Measurements from ENCODE around the gene LRRN3. TPM values are rescaled to one million over a fixed set of nuclear protein-coding genes. Genes with fewer than 3 reads are reported as not detected.

LRRN3 gene
- total RNA-seq, 3 donors from 2014 or later, result 35.7 to 54.0 (median 39.2) TPM

GRCh38 chr7:111145472-111145871 is 54.5 kb downstream of the LRRN3 start:
- Mint-ChIP-seq H3K4me1 (ENCODE audit: low read depth) (no peaks in the 10 kb centered on the region), H3K36me3 (ENCODE audit: insufficient read depth) (no peaks in the 10 kb centered on the region), H3K27me3 (ENCODE audit: low read depth) (no peaks in the 10 kb centered on the region), H3K4me3 (no peak overlapping the region), H3K9me3 (no peaks in the 10 kb centered on the region)
- ATAC-seq (no peak), DNase-seq (no peak)

DNA sequence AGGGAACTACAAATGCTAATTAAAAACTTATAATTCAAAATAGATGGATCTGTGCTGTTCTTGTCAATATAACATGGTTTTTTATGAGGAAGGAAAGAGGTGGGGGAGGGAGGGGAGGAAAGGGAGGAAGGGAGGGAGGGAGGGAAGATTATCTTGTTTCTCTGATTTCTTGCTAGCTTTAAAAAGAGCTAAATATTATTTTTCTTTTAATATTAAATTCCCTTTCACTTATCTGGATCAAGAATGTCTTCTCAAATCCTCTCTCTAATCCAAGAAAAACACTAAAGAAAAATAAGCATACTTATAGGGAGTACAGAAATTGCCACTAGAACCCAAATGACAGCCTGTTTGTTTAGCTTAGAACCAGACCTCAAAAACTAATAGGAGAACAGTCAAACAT is 55.2 kb downstream of the LRRN3 start:
- no peak for DNase-seq
- Mint-ChIP-seq H3K36me3 (ENCODE audit: insufficient read depth) (no peaks in the 10 kb centered on the region), H3K4me1 (ENCODE audit: low read depth) (no peaks in the 10 kb centered on the region), H3K4me3 (no peak overlapping the region), H3K9me3 (no peaks in the 10 kb centered on the region), H3K27me3 (ENCODE audit: low read depth) (no peaks in the 10 kb centered on the region)
- ATAC-seq, result no peak

DNA sequence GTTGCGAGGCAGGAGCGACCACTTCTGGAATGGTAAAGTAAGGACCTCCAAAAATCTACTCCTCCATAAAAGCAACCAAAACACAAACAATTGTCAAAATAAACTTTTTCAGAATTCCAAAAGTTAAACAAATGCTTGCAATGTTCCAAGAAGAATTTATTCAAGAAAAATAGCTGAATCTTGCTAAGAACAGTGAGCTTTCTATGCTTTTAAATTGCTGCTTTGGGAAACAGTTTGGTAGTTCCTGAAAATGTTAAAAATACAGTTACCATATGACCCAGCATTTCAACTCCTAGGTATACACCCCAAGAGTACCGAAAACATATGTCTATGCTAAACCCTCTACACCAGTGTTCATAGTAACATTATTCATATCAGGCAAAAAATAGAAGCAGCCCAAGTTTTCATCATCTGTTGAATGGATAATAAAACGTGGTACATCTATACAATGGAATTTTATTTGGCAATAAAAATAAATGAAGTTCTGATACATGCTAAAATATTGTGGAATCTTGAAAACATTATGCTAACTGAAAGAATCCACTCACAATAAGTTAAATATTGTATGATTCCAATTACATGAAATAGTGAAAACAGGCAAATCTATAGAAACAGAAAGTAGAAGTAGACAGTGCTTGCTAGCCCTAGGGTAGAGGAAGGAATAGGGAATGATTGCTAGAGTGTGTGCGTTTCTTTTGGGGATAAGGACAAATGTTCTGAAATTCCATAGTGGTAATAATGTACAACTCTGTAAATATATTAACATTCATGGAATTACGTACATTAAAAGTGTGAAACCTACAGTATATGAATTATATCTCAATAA is 57.0 kb downstream of the LRRN3 start:
- Mint-ChIP-seq H3K27me3 (ENCODE audit: low read depth) (no peaks in the 10 kb centered on the region), H3K36me3 (ENCODE audit: insufficient read depth) (no peaks in the 10 kb centered on the region), H3K4me3 (no peak overlapping the region), H3K4me1 (ENCODE audit: low read depth) (no peaks in the 10 kb centered on the region), H3K9me3 (no peaks in the 10 kb centered on the region)
- DNase-seq (no peak), ATAC-seq (no peak)

DNA sequence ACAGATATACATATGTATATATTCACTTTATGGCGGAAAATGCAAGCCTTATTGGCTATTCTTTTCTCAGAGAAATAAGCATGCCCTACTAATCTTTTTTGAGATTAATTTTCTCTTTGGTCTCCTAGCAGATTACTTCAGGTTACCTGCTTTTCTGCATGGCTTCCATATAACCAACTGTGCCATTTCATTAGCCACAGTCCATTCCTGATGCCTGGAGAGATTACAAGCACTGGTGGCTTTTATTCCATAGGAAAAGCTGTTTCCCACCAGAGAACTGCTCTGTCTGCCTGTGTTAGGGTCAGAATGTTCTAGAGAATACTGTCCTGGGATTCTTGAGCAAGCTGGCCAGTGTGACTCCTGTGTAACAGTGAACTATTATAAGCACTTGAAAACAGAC is 59.8 kb downstream of the LRRN3 start:
- H3K4me3 Mint-ChIP-seq, result no peak overlapping the region
- ATAC-seq, result no peak
- H3K36me3 Mint-ChIP-seq (ENCODE audit: insufficient read depth), result no peaks in the 10 kb centered on the region
- no peaks in the 10 kb centered on the region for H3K4me1 Mint-ChIP-seq (ENCODE audit: low read depth)
- H3K9me3 Mint-ChIP-seq, result no peaks in the 10 kb centered on the region
- no peaks in the 10 kb centered on the region for H3K27me3 Mint-ChIP-seq (ENCODE audit: low read depth)
- no peak for DNase-seq

GRCh38 chr7:111159426-111159825 is 68.5 kb downstream of the LRRN3 start:
- Mint-ChIP-seq H3K36me3 (ENCODE audit: insufficient read depth) (peaks cover 3% of the 10 kb centered on the region), H3K9me3 (no peaks in the 10 kb centered on the region), H3K4me3 (no peak overlapping the region), H3K27me3 (ENCODE audit: low read depth) (no peaks in the 10 kb centered on the region), H3K4me1 (ENCODE audit: low read depth) (peaks cover 4% of the 10 kb centered on the region)
- ATAC-seq, result no peak
- DNase-seq, result no peak

DNA sequence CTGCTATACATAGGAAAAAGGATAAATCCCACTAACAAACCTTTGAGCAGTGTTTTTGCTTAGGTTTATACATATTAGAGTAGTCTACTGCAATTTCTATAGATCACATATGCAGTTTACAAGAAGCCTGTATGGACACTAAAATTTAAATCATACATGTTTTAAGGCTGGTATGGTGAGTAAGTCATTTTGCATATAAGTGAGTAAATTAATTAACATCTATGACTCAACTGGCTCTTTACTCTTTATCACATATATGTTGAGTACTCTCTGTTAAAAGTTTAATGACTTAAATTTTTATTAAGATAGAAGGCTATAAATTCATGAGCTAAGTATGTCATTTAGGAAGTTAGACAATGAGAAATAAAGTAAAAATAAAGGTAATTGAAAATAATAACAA is 69.4 kb downstream of the LRRN3 start:
- Mint-ChIP-seq H3K27me3 (ENCODE audit: low read depth) (no peaks in the 10 kb centered on the region), H3K9me3 (no peaks in the 10 kb centered on the region), H3K36me3 (ENCODE audit: insufficient read depth) (peaks cover 3% of the 10 kb centered on the region), H3K4me1 (ENCODE audit: low read depth) (peaks cover 4% of the 10 kb centered on the region), H3K4me3 (no peak overlapping the region)
- ATAC-seq, result no peak
- no peak for DNase-seq

- Mint-ChIP-seq H3K9me3 (no peaks in the 10 kb centered on the region), H3K4me3 (no peak overlapping the region), H3K36me3 (ENCODE audit: insufficient read depth) (peaks cover 4% of the 10 kb centered on the region), H3K27me3 (ENCODE audit: low read depth) (no peaks in the 10 kb centered on the region), H3K4me1 (ENCODE audit: low read depth) (no peaks in the 10 kb centered on the region)
- DNase-seq (no peak), ATAC-seq (no peak)
Observed at GRCh38 chr7:111162692-111163091, 71.8 kb downstream of the LRRN3 start.

DNA sequence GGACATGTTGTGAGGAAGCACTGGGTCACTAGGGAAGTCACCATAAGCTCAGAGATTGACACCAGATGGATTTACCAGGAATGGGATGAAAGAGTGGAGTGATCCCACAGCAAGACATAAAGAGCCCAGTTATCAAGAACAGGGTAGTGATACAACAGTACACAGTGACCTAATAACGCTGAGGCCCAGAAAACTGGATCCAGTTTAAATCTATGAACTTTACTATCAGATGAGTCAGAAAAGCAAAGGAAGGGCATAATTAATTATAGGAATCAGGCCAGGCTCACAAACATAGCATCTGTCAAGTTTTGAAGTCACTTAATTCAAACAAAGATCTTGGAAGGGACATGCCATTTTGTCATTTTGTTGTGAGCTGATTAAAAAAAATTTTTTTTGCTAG is 73.5 kb downstream of the LRRN3 start:
- Mint-ChIP-seq H3K27me3 (ENCODE audit: low read depth) (no peaks in the 10 kb centered on the region), H3K4me3 (no peak overlapping the region)
- ATAC-seq, result no peak

DNA sequence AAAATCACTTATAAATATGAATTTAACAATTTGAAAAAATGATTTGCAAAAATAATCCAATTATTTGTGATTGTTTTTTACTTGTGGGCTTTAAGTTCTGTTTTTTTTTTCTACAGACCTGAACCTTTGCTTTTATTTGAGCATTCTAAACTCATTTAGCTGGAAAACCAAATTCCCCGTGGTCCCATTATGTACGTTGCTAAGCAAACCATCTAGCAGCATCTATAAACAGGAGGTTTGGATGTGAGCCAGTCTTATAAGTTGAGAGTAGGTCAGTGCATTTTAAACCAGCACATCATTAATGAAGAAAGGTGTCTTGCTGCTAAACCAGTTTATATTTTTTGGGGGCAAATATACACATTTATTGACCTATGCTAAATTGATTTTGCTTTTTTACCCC is 77.3 kb downstream of the LRRN3 start:
- no peaks in the 10 kb centered on the region for H3K4me1 Mint-ChIP-seq (ENCODE audit: low read depth)
- no peak for DNase-seq
- no peaks in the 10 kb centered on the region for H3K27me3 Mint-ChIP-seq (ENCODE audit: low read depth)
- H3K9me3 Mint-ChIP-seq, result no peaks in the 10 kb centered on the region
- no peak for ATAC-seq
- H3K4me3 Mint-ChIP-seq, result no peak overlapping the region
- peaks cover 9% of the 10 kb centered on the region for H3K36me3 Mint-ChIP-seq (ENCODE audit: insufficient read depth)

More for the DNA sequence above, 73.5 kb downstream of the LRRN3 start:
- Mint-ChIP-seq H3K4me1 (ENCODE audit: low read depth) (no peaks in the 10 kb centered on the region), H3K36me3 (ENCODE audit: insufficient read depth) (peaks cover 8% of the 10 kb centered on the region), H3K9me3 (no peaks in the 10 kb centered on the region)
- DNase-seq, result no peak

- Mint-ChIP-seq H3K4me3 (no peak overlapping the region), H3K4me1 (ENCODE audit: low read depth) (peaks cover 12% of the 10 kb centered on the region), H3K27me3 (ENCODE audit: low read depth) (no peaks in the 10 kb centered on the region), H3K9me3 (no peaks in the 10 kb centered on the region), H3K36me3 (ENCODE audit: insufficient read depth) (peaks cover 5% of the 10 kb centered on the region)
- no peak for DNase-seq
- no peak for ATAC-seq
Observed at GRCh38 chr7:111172564-111173257, 81.8 kb downstream of the LRRN3 start.

DNA sequence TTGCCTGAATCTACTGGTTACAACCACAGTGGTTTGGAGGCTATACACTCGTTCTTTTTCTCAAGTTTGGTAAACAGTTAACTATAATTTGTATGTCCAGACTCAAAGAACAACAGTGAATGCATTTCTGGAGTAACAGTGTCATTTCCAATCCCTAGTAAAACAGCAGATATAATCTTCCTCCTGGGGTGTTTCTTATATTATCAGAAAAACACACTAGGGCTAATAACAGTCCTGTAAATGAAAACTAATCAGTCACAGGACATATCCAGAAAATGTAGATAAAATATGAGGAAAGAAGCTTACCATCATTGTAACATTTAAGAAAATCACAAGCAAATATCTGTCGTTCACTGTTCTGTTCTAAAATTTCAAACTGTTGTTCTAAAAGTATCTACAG is 82.6 kb downstream of the LRRN3 start:
- Mint-ChIP-seq H3K4me3 (no peak overlapping the region), H3K4me1 (ENCODE audit: low read depth) (peaks cover 12% of the 10 kb centered on the region), H3K36me3 (ENCODE audit: insufficient read depth) (peaks cover 5% of the 10 kb centered on the region), H3K9me3 (no peaks in the 10 kb centered on the region), H3K27me3 (ENCODE audit: low read depth) (no peaks in the 10 kb centered on the region)
- ATAC-seq (no peak), DNase-seq (no peak)

GRCh38 chr7:111173990-111174389 is 83.1 kb downstream of the LRRN3 start:
- H3K27me3 Mint-ChIP-seq (ENCODE audit: low read depth), result no peaks in the 10 kb centered on the region
- no peak for DNase-seq
- no peak for ATAC-seq
- H3K4me1 Mint-ChIP-seq (ENCODE audit: low read depth), result peaks cover 12% of the 10 kb centered on the region
- H3K4me3 Mint-ChIP-seq, result no peak overlapping the region
- no peaks in the 10 kb centered on the region for H3K9me3 Mint-ChIP-seq
- peaks cover 9% of the 10 kb centered on the region for H3K36me3 Mint-ChIP-seq (ENCODE audit: insufficient read depth)

GRCh38 chr7:111174510-111174909 is 83.6 kb downstream of the LRRN3 start:
- no peaks in the 10 kb centered on the region for H3K27me3 Mint-ChIP-seq (ENCODE audit: low read depth)
- no peak for ATAC-seq
- peaks cover 5% of the 10 kb centered on the region for H3K36me3 Mint-ChIP-seq (ENCODE audit: insufficient read depth)

More at GRCh38 chr7:111174510-111174909, 83.6 kb downstream of the LRRN3 start:
- Mint-ChIP-seq H3K4me3 (no peak overlapping the region), H3K4me1 (ENCODE audit: low read depth) (peaks cover 12% of the 10 kb centered on the region), H3K9me3 (no peaks in the 10 kb centered on the region)
- DNase-seq, result no peak
